ENCODE measurements around the gene ADARB2.

Gene ADARB2

GRCh38 chr10:1205450-1206030 lies 531.8 kb downstream of the ADARB2 start:
- Histone ChIP-seq H3K36me3 (ENCODE audit: control insufficient read depth in 1 of 2, insufficient read depth in 2 of 2, low read length in 2 of 2) (no peaks in the 10 kb centered on the region), H3K27me3 (ENCODE audit: low read depth, low read length) (no peaks in the 10 kb centered on the region), H3K27ac (ENCODE audit: low read length) (no peak overlapping the region), H3K4me1 (ENCODE audit: control insufficient read depth in 1 of 2, insufficient read depth in 2 of 2, low read length in 2 of 2) (no peaks in the 10 kb centered on the region), H3K4me3 (ENCODE audit: low read depth in 1 of 2, low read length in 2 of 2) (no peak overlapping the region), H3K9me3 (ENCODE audit: control insufficient read depth in 1 of 2, low read length in 2 of 2) (no peaks in the 10 kb centered on the region)

- H3K9me3 ChIP-seq (ENCODE audit: control insufficient read depth in 1 of 2, low read length in 2 of 2) = no peaks in the 10 kb centered on the region
- H3K27ac ChIP-seq (ENCODE audit: low read length) = no peak overlapping the region
These were observed 532.6 kb downstream of the ADARB2 start for GRCh38 chr10:1204434-1205326.

GRCh38 chr10:1203704-1204103 lies 533.6 kb downstream of the ADARB2 start:
- Histone ChIP-seq H3K4me1 (ENCODE audit: control insufficient read depth in 1 of 2, insufficient read depth in 2 of 2, low read length in 2 of 2) (no peaks in the 10 kb centered on the region), H3K4me3 (ENCODE audit: low read depth in 1 of 2, low read length in 2 of 2) (no peak overlapping the region), H3K9me3 (ENCODE audit: control insufficient read depth in 1 of 2, low read length in 2 of 2) (no peaks in the 10 kb centered on the region), H3K27me3 (ENCODE audit: low read depth, low read length) (no peaks in the 10 kb centered on the region), H3K27ac (ENCODE audit: low read length) (no peak overlapping the region), H3K36me3 (ENCODE audit: control insufficient read depth in 1 of 2, insufficient read depth in 2 of 2, low read length in 2 of 2) (no peaks in the 10 kb centered on the region)

More at GRCh38 chr10:1204434-1205326, 532.6 kb downstream of the ADARB2 start:
- Histone ChIP-seq H3K27me3 (ENCODE audit: low read depth, low read length) (no peaks in the 10 kb centered on the region), H3K36me3 (ENCODE audit: control insufficient read depth in 1 of 2, insufficient read depth in 2 of 2, low read length in 2 of 2) (no peaks in the 10 kb centered on the region), H3K4me1 (ENCODE audit: control insufficient read depth in 1 of 2, insufficient read depth in 2 of 2, low read length in 2 of 2) (no peaks in the 10 kb centered on the region), H3K4me3 (ENCODE audit: low read depth in 1 of 2, low read length in 2 of 2) (no peak overlapping the region)

GRCh38 chr10:1203216-1203615 lies 534.1 kb downstream of the ADARB2 start:
- no peaks in the 10 kb centered on the region for H3K9me3 ChIP-seq (ENCODE audit: control insufficient read depth in 1 of 2, low read length in 2 of 2)
- no peaks in the 10 kb centered on the region for H3K27me3 ChIP-seq (ENCODE audit: low read depth, low read length)
- no peaks in the 10 kb centered on the region for H3K36me3 ChIP-seq (ENCODE audit: control insufficient read depth in 1 of 2, insufficient read depth in 2 of 2, low read length in 2 of 2)
- H3K27ac ChIP-seq (ENCODE audit: low read length) = no peak overlapping the region
- H3K4me3 ChIP-seq (ENCODE audit: low read depth in 1 of 2, low read length in 2 of 2) = no peak overlapping the region
- H3K4me1 ChIP-seq (ENCODE audit: control insufficient read depth in 1 of 2, insufficient read depth in 2 of 2, low read length in 2 of 2) = no peaks in the 10 kb centered on the region

GRCh38 chr10:1202343-1202742 lies 535.0 kb downstream of the ADARB2 start:
- Histone ChIP-seq H3K36me3 (ENCODE audit: control insufficient read depth in 1 of 2, insufficient read depth in 2 of 2, low read length in 2 of 2) (no peaks in the 10 kb centered on the region), H3K4me3 (ENCODE audit: low read depth in 1 of 2, low read length in 2 of 2) (no peak overlapping the region), H3K4me1 (ENCODE audit: control insufficient read depth in 1 of 2, insufficient read depth in 2 of 2, low read length in 2 of 2) (no peaks in the 10 kb centered on the region), H3K27me3 (ENCODE audit: low read depth, low read length) (no peaks in the 10 kb centered on the region), H3K9me3 (ENCODE audit: control insufficient read depth in 1 of 2, low read length in 2 of 2) (no peaks in the 10 kb centered on the region), H3K27ac (ENCODE audit: low read length) (no peak overlapping the region)

- Histone ChIP-seq H3K4me1 (ENCODE audit: control insufficient read depth in 1 of 2, insufficient read depth in 2 of 2, low read length in 2 of 2) (no peaks in the 10 kb centered on the region), H3K27ac (ENCODE audit: low read length) (no peak overlapping the region), H3K9me3 (ENCODE audit: control insufficient read depth in 1 of 2, low read length in 2 of 2) (no peaks in the 10 kb centered on the region)
These were observed 536.2 kb downstream of the ADARB2 start for GRCh38 chr10:1200866-1201807.

GRCh38 chr10:1199897-1200721 lies 537.2 kb downstream of the ADARB2 start:
- Histone ChIP-seq H3K4me1 (ENCODE audit: control insufficient read depth in 1 of 2, insufficient read depth in 2 of 2, low read length in 2 of 2) (no peaks in the 10 kb centered on the region), H3K4me3 (ENCODE audit: low read depth in 1 of 2, low read length in 2 of 2) (no peak overlapping the region), H3K36me3 (ENCODE audit: control insufficient read depth in 1 of 2, insufficient read depth in 2 of 2, low read length in 2 of 2) (no peaks in the 10 kb centered on the region), H3K27ac (ENCODE audit: low read length) (no peak overlapping the region), H3K27me3 (ENCODE audit: low read depth, low read length) (no peaks in the 10 kb centered on the region), H3K9me3 (ENCODE audit: control insufficient read depth in 1 of 2, low read length in 2 of 2) (no peaks in the 10 kb centered on the region)

More at GRCh38 chr10:1200866-1201807, 536.2 kb downstream of the ADARB2 start:
- Histone ChIP-seq H3K27me3 (ENCODE audit: low read depth, low read length) (no peaks in the 10 kb centered on the region), H3K36me3 (ENCODE audit: control insufficient read depth in 1 of 2, insufficient read depth in 2 of 2, low read length in 2 of 2) (no peaks in the 10 kb centered on the region), H3K4me3 (ENCODE audit: low read depth in 1 of 2, low read length in 2 of 2) (no peak overlapping the region)

- H3K4me3 ChIP-seq (ENCODE audit: low read depth in 1 of 2, low read length in 2 of 2) = no peak overlapping the region
- H3K27ac ChIP-seq (ENCODE audit: low read length) = no peak overlapping the region
- H3K4me1 ChIP-seq (ENCODE audit: control insufficient read depth in 1 of 2, insufficient read depth in 2 of 2, low read length in 2 of 2) = no peaks in the 10 kb centered on the region
- H3K36me3 ChIP-seq (ENCODE audit: control insufficient read depth in 1 of 2, insufficient read depth in 2 of 2, low read length in 2 of 2) = no peaks in the 10 kb centered on the region
- H3K9me3 ChIP-seq (ENCODE audit: control insufficient read depth in 1 of 2, low read length in 2 of 2) = no peaks in the 10 kb centered on the region
- no peaks in the 10 kb centered on the region for H3K27me3 ChIP-seq (ENCODE audit: low read depth, low read length)
These were observed 538.0 kb downstream of the ADARB2 start for GRCh38 chr10:1199345-1199673.

GRCh38 chr10:1198453-1199344 lies 538.6 kb downstream of the ADARB2 start:
- Histone ChIP-seq H3K4me1 (ENCODE audit: control insufficient read depth in 1 of 2, insufficient read depth in 2 of 2, low read length in 2 of 2) (no peaks in the 10 kb centered on the region), H3K36me3 (ENCODE audit: control insufficient read depth in 1 of 2, insufficient read depth in 2 of 2, low read length in 2 of 2) (no peaks in the 10 kb centered on the region), H3K9me3 (ENCODE audit: control insufficient read depth in 1 of 2, low read length in 2 of 2) (no peaks in the 10 kb centered on the region), H3K4me3 (ENCODE audit: low read depth in 1 of 2, low read length in 2 of 2) (no peak overlapping the region), H3K27me3 (ENCODE audit: low read depth, low read length) (no peaks in the 10 kb centered on the region), H3K27ac (ENCODE audit: low read length) (no peak overlapping the region)

GRCh38 chr10:1197384-1197783 lies 539.9 kb downstream of the ADARB2 start:
- H3K27ac ChIP-seq (ENCODE audit: low read length) = no peak overlapping the region
- H3K4me1 ChIP-seq (ENCODE audit: control insufficient read depth in 1 of 2, insufficient read depth in 2 of 2, low read length in 2 of 2) = no peaks in the 10 kb centered on the region
- H3K9me3 ChIP-seq (ENCODE audit: control insufficient read depth in 1 of 2, low read length in 2 of 2) = no peaks in the 10 kb centered on the region
- no peaks in the 10 kb centered on the region for H3K36me3 ChIP-seq (ENCODE audit: control insufficient read depth in 1 of 2, insufficient read depth in 2 of 2, low read length in 2 of 2)
- H3K4me3 ChIP-seq (ENCODE audit: low read depth in 1 of 2, low read length in 2 of 2) = no peak overlapping the region
- H3K27me3 ChIP-seq (ENCODE audit: low read depth, low read length) = no peaks in the 10 kb centered on the region

Data from muscle layer of duodenum (tissue), 2 donors.